OCI-M2 (cell line): ENCODE results near the gene POLR2L.

ENCODE experiments used
- DNase-seq: peaks from one replicate; lab custom pipeline; 2025; ENCODE audit not compliant: unreplicated experiment; lab: John Stamatoyannopoulos, UW

The POLR2L gene

DNA sequence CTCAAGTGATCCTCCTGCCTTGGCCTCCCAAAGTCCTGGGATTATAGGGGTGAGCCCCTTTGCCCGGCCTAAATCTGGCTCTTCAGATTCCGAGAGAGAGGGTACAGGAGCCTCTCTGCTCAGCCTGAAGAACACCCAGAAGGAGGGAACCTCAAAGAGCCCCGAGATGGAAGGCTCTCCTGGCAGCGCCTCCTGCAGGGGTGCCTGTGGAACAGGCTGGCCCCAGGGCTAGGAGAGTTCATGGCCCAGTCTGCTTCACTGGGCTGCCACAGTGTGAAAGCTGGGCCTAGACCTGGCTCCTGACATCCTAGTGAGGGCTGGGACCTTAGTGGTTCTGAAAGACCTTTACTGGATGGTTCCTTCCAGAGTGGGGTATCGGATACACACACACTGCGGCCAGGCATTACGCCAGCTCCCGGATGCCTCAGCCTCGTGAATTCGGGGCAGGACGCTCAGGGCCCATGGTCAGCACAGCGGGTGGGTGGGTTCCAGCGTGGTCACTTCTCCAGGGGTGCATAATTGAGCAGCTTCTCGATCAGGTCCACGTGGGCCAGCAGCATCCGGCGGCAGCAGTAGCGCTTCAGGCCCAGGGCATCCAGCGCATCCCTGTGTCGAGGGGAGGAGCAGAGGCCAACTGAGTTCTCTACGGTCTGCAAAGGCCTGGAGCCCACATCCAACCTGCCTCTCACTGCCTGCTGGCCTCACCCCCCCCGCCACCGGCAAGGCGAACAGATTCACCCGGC, 2.3 kb downstream of the POLR2L start:
- DNase-seq: no peak

DNA sequence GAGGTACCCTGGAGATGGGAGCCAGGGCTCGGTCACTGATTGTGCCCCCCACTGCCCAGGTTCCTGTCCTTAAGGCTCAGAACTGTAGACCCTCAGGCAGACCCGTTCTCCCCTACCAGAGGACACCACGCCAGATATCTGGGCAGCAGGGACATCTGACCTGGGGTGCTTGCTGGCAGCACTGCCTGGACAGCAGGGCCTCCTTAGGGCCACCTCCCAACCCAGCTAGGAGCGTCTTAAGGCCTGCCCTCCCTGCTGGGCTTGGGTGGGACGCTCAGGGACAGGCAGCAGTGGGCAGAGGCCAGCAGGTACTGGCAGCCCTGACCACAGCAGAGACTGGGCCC, 3.1 kb downstream of the POLR2L start:
- DNase-seq: no peak

DNA sequence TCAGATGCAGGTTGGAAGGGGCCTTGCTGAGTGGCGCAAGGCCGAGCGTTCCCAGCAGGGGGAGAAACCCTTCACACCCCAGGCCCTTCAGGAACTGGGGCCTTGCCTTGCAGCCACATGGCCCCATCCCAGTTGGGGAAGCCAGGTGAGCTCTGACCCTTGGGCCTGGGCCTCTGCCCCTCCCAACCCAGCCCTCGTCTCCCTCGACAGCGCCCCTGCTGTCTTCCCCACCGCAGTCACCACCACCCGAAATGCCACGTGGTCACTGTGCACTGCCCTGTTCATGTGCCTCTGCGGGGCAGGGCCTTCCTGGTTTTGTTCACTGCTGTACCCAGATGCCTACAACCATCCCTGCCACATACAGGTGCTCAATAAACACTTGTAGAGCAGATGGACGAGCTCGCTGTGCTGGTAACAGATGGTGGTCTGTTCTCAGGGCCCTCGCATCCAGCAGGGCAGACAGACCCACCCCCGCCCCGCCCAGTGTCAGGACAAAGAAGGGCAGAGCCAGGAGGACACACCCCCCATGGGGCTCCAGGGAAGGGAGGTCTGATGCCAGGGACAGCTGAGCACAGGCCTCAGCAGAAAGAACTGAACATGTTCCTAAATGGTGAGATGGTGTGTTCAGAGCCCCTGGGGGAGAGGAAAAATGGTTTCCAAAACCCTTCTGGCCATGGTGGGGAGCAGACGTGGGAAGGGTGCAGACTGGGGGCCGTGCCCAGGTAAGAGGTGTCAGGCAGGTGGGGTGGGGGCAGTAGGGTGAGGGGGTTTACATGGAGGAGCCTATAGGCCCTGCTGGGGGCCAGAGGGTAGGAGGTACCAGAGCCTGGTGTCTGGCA, 3.7 kb downstream of the POLR2L start:
- DNase-seq: no peak

DNA sequence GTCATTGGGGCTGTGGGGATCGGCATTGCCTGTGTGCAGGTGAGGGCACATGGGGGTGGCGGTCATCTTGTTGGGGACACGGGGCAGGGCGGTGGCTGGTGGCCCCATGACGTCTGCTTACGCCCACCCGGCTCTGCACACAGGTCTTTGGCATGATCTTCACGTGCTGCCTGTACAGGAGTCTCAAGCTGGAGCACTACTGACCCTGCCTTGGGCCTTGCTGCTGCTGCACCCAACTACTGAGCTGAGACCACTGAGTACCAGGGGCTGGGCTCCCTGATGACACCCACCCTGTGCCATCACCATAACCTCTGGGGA, 4.4 kb downstream of the POLR2L start:
- no peak for DNase-seq

DNA sequence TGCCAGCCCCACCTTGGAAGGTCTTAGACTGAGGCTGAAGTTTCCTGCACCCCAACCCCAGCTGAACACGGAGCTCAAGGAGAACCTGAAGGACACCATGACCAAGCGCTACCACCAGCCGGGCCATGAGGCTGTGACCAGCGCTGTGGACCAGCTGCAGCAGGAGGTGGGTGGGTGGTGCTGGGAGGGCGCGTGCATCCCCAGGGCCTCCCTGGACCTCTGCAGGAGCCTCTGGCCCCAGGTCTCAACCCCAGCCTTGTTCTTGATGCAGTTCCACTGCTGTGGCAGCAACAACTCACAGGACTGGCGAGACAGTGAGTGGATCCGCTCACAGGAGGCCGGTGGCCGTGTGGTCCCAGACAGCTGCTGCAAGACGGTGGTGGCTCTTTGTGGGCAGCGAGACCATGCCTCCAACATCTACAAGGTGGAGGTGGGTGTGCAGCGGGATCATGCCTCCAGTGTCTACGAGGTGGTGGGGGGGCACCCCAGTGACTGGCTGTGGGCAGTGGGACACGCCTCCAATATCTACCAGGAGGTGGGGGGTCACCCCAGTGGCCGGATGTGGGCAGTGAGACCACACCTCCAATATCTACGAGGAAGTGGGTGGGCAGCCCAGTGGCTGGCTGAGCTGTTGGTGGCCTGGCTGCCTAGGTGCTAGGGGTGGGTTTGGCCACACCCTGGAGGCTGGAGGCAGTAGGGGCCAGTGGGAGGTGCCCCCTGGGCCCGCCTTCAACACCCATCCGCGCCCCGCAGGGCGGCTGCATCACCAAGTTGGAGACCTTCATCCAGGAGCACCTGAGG, 4.9 kb downstream of the POLR2L start:
- no peak for DNase-seq

DNA sequence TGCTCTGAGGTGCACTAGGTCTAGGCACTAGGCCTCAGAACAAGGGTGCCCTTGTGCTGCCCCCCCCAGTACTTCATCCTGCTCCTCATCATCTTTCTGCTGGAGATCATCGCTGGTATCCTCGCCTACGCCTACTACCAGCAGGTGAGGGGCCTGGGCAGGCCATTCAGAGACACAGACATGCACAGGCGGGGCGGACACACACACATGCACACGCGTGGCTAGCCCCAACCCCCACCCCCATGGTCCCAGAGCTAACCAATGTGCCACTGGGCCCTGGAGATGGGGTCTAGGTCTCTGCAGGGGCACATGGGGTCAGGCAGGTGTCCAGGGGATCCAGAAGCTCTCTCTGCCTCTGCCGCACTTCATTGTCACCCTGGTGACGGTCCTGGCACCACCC, 5.6 kb downstream of the POLR2L start:
- no peak for DNase-seq

DNA sequence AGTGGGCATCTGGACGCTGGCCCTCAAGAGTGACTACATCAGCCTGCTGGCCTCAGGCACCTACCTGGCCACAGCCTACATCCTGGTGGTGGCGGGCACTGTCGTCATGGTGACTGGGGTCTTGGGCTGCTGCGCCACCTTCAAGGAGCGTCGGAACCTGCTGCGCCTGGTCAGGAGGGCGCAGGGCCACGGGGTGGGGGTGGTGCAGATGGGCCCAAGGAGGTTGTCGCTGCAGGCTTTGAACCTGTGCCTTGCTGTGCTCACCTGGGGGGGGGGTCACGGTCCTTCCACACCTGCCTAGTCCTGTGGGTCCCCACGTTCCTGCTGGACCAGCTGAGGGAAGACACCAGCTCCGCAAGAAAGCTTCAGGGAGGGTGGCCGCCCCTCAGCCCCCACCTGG, 6.1 kb downstream of the POLR2L start:
- no peak for DNase-seq

DNA sequence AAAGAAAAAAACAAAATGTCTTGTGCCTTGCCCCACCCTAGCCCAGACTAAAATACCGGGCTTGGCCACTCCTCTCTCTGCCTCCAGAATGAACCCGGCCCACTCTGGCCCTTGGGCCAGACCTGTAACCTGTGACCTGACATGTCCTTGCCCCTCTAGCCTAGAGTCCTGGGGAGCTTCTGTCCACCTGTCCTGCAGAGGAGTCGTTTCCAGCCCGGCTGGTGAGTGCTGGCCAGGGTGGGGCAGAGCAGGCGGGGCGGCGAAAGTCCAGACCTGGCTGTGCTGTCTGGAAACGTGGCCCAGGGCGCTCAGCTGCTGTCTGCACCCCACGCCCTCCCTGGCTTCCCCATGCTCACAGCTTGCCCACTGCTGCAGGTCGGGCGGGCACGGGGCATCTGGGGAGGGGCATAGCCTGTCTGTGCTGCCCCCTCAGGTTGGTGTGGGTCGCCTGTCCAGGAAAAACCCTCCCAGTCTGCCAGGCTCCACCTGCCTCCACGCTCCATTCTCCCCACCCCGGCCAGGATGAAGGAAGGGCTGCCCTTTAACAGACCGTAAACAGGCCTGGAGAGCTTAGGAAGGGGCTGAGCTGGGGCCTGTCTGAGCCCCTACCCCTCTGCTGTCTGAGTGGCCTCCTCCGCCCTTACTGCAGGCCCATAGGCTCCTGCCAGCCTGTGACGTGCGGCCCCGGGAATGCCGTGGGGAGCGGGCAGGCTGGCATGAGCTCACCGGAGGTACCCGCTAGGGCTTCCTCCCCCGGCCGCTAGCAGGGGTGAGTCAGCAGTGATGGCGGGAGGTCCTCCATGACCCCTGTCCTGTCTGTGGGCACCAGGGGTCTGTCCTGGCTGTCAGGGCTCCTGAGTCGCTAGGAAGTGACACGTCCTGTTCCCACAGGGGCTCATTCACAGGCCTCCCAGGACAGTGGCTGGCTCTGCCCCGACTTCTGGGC, 7.7 kb downstream of the POLR2L start:
- DNase-seq: no peak

DNA sequence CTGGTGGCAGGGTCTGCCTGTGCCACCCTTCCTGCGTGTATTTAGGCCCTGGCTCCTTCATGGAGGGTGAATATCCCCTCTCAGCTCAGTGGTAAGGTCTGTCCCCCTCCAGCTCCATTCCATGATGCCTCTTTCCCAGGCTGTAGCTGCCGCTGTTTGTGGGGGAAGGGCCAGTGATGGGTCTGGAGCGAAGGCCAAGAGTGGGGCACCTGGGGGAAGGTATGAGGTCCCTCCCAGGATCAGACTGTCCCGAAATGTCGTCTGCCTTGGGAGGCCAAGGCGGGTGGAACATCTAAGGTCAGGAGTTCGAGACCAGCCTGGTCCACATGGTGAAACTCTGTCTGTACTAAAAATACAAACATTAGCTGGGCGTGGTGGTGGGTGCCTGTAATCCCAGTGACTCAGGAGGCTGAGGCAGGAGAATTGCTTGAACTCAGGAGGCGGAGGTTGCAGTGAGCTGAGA, 8.4 kb downstream of the POLR2L start:
- no peak for DNase-seq

DNA sequence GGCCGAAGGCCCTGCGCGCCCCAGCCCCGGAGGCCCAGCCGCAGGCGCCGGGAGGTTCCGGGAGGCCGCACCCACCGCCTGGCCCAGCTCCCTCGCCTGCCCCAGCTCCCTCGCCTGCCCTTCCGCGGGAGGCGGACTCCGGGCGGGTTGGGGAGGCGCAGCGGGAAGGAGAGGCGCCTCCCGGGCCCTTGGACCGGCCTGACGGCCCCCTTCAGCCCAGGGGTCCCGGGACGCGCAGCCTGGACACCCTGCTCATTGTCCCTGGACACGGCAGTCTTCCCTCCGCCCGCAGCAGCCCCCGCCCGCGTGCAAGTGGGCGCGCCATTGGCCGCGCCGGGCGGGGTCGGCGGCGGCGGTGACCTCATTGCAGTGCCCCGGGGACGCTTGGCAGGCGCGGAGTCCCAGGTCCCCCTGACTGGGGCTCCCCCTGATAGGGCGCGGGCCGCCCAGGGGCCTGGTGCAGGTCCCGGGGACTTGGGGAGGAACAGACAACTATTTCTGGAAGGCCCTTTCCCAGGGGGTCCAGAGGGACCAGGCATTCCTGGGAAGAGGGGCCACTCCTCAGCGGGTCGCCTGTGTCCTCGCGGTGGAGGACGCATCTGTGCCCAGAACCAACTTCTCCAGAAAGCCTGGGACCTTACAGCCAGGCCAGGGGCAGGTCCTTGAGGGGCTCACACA, 9.1 kb downstream of the POLR2L start:
- no peak for DNase-seq

DNA sequence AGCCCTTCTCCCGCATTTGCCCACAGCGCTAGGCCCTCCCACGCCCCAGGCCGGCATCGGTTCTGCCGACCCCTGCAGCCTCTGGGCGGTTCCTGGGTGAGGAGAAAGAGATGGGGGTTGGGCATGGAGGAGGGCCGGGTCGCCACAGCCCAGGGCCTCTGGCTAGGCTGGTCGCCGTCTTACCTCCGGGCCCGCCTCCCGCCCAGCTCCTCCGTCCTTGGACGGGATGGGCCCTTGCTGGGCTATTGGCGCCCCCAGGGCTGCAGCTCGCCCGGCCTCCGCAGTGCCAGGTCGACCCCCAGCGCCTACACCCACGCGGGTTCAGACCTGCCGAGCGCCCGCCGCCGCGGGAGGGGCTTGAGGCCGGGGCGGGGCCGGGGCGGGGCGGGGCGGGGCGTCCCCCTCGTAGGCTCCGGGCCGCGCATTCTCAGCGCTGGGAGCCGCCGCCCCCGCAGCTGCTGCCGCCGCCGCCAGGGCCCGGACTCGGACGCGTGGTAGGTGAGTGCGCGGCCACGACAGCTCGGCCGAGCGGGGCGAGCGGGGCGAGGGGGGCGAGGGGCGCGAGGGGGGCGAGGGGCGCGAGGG, 9.7 kb downstream of the POLR2L start, which contains the start of gene CD151:
Gene CD151 (plus strand): TSS at position 424 of the 585 bp plus-strand sequence. CDS start 3,118 bp downstream, outside the sequence.
- DNase-seq: no peak

DNA sequence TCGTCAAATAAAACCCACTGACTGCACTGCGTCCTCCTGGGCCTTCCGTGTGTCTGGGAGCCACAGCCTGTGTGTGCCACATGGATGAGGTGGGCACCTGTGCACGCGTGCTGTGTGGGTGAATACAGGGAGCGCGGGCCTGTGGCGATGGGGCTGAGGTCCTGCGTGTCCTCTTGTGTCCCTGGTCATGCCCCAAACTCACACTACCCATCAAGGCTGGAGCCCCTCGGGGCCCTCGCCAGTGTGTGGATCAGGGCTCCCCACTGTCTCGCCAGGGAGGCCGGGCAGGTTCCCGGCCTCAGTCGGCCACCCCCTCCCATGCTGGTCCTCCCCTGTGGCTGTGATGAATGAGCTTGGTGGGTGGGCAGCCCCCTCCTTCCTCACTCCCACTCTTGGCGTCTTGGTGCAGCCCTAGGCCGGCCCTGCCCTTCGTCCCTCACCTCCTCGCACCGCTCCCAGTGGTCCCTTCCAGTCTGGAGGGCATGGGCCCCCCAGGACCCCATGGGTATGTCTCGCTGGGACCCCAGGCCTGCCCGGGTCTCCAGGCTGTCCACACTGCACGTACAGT, 10.3 kb downstream of the POLR2L start:
- DNase-seq: no peak

DNA sequence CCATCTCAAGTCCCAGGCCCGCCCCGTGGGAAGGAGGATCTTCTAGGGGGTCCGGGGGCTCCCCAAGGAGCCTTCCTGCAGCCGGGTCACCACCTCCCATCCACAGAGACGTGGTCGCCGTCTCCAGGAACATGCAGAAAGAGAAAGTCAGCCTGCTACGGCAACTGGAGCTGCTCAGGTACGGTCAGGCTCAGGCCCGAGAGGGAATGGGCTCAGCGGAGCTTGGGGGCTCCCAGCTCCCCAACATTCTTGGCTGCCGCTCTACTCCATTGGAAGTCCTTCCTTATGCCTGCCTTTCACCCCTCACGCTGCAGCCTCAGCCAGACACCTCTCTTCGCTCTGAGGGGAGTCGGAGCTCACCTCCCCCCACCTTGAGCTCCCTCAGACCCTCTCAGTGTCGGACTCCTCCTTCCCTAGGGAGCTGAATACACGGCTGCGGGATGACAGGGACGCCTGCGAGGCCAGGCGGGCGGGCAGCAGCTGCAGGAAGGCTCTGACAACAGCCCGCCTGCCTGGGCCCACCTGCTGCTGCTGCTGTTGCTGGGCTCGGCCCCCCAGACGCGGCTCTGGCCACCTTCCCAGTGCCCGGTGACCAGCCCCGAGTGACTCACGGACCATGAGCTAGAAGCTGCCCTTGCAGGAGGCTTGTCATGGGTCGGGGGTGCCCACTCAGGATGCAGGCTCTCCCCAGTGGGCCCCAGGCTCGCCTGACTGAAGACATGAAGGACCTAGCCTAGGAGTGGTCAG, 11.0 kb downstream of the POLR2L start:
- DNase-seq: no peak

DNA sequence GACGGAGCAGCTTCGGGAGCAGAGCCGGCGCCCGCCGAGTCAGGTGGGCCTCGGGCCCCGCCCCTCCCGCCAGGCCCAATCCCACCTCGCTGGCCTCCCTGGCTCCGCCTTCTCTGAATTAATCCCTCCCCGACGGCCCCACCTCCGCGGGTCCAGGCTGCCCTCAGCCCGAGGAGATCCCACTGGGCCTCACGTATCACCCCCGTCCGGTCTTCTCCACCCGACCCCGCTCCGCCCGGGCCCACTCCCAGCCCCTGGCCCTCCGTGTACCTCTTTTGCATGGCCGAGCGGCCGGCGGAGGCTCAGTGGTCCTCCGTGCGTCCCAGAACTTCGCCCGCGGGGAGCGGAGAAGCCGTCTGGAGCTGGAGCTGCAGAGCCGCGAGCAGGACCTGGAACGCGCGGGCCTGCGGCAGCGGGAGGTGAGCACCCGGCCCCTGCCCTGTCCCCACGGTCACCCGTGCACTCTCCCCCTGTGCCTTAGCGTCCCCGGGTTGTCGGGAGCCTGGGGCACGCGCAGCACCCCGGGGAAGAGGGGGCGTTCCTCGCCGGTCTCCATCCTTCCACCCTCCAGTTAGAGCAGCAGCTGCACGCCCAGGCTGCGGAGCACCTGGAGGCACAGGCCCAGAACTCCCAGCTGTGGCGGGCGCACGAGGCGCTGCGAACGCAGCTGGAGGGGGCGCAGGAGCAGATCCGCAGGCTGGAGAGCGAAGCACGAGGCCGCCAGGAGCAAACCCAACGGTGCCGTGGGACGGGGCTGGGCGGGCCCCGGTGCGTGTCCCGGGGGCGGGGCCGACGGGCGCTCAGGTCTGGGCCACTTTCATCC, 11.8 kb downstream of the POLR2L start:
- DNase-seq: no peak

DNA sequence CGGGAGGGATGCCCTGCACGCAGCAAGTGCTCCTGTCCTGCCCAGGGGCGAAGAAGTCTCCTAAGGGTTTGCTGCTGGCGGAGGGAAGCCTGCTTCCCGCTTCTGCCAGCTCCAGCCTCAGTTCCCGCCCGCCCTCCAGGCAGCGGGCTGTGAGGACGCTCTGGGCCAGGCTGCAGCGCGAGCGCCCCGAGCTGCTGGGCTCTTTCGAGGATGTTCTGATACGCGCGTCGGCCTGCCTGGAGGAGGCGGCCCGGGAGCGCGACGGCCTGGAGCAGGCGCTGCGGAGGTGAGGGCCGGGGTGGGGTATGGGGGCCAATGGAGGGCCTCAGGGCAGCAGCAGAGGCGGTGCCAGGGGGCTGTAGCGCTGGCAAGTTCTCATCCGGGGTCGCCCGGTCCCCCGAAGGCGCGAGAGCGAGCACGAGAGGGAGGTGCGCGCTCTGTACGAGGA, 12.5 kb downstream of the POLR2L start:
- no peak for DNase-seq

DNA sequence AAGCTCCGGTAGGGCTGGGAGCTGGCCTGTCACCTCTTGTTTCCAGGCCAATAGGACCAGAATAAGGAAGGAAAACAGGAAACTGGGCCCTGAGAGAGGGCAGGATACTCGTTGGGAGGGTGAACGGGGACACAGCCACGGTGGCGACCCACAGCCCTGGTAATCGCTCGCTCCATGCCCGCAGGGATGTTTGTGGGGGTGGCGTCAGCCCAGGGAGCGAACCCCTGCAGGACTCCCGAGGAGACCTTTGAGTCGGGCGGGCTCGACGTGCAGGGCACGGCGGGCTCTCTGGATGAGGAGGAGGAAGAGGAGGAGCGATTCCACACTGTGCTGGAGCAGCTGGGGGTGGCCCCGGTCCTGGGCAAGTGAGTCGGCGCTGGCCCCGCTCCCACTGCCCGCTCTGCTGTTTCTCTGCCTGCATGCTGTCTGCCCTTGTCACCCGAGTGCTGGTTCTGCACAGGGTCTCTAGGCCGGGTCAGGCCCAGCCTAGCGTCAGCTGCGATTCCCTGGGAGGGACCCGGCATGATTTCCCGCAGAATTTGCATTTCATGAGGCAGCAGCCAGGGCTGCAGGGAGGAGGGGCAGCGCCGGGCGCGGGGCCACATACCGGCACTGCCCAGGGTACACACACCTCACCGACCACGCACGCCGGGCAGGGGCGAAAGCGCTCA, 13.0 kb downstream of the POLR2L start:
- no peak for DNase-seq

DNA sequence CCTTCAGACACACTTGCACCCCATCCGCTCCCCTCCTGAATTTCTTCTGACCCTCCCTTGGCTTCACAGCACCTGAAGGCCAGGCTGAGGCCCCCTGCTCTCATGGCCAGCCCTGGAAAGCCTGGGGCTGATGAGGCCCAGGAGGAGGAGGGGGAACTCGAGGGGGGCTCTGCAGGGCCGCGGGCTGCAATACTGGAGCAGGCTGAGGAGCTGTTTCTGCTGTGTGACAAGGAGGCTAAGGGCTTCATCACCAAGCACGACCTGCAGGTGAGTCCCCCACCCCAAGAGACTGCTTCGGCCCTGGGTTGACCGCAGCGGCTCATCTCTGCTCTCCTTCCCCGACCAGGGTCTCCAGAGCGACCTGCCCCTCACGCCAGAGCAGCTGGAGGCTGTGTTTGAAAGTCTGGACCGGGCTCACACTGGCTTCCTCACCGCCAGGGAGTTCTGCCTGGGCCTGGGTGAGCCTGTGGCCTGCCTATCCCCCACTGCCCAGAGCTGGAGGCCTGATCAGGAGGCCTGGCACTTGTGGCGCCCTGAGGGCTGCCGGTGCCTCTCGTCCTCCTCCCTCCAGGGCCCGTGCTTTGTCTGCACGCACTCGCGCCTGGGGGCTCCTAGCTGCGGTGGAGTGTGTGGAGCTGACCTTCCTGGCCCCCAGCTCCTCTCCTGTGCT, 13.7 kb downstream of the POLR2L start:
- no peak for DNase-seq
